ENCODE measurements around the gene COX20. TPM values are rescaled to one million over a fixed set of nuclear protein-coding genes. Genes with fewer than 3 reads are reported as not detected.
A peak's percentile ranks its signal among the peaks of the same experiment; 100 is the strongest.
"Not testable (repeated sequence)": the region's sequence is repeated elsewhere in the genome, so short reads cannot be mapped to it uniquely, and the experiment has no call there.

COX20 gene
- polyA plus RNA-seq, 10 donors: 44.4 to 68.7 (median 50.8) TPM

DNA sequence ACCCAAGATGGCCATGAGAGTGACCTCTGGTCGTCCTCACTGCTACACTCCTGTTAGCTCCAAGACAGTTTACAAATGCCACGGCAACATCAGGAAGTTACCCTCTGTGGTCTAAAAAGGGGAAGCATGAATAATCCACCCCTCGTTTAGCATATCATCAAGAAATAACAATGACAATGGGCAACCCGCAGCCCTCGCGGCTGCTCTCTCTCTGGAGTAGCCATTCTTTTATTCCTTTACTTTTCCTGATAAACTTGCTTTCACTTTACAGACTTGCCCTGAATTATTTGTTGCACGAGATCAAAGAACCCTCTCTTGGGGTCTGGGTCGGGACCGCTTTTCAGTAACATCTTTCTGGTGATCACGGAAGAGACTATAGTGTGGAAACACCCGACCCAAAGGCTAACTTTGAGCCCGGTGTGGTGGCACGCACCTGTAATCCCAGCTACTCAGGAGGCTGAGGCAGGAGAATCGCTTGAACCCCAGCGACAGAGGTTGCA lies 19.8 kb upstream of the COX20 start:
- DNase-seq: no peak

DNA sequence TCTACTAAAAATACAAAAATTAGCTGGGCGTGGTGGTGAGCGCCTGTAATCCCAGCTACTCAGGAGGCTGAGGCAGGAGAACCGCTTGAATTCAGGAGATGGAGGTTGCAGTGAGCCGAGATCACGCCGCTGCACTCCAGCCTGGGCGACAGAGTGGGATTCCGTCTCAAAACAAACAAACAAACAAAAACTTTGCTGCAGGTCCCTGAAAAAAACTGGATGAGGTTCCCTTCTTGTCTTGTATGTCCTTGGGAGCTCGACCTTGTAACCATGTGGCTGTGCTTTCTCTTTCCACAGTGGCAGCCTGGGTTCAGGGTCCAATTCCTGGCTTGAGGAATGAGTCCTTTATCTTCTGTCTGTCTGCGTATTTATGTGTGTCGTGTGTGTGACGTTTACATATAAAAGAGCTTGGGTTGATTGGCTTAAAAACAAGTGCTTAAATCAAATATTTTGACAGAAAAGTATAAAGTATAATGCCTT lies 18.0 kb upstream of the COX20 start:
- no peak for DNase-seq

DNA sequence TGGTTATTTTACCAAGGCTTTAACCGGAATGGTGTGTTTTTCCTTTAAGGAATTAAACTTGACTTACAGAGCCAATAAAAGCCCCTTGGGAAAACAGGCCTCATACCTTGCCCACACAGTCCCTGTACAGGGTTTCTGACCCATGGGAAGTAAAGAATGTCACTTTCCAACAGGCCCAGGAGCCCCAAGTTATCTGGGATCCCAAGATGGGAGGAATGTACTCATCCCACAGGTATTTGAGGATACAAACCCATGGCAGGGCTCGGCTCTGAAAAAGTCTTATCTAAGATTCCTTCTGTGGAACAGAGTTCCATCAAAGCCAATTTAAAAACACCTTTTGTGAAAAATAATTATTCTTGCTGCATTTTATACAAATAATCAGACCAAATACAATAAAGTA lies 15.3 kb upstream of the COX20 start:
- no peak for DNase-seq

DNA sequence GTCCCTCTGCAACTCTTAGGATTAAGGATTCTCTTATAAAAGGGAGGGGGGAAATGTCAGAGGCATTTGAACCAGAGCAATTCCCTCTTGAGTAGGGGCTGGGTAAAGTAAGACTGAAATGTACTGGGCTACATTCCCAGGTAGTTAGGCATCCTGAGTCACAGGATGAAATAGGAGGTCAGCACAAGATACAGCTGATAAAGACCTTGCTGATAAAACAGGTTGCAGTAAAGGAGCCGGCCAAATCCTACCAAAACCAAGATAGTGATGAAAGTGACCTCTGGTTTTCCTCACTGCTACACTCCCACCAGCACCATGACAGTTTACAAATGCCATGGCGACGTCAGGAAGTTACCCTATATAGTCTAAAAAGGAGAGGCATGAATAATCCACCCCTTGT lies 14.3 kb upstream of the COX20 start:
- DNase-seq: no peak

DNA sequence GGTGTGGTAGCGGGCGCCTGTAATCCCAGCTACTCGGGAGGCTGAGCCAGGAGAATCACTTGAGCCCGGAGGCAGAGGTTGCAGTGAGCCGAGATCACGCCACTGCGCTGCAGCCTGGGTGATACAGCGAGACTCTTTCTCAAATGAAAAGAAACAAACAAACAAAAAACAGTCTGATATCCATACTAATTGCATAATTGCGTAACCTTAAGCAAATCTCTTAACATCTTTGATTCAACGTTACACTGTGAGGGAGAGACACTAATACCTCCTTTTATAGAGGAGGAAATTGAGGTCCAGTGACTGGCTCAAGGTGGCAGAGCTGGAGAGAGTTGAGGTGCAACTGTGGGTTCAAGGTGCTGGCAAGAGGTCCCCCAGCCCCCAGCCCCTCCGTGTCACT lies 12.6 kb upstream of the COX20 start:
- DNase-seq: no peak

DNA sequence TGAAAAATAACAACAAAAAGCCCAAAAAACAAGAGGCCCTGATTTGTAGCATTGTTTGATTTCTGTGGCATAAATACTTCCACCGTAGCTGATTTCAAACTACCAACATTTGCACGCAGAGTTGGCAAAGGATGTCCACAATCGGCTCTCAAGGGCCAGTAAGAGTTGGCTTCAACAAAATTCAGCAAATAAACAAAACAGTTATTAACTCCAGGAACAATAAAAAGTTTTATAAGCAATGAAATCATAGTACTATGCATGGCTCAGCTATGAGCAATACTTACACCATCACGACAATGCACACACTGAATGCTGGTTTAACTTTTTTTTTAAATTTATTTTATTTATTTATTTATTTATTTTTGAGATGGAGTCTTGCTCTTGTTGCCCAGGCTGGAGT lies 8.7 kb upstream of the COX20 start:
- no peak for DNase-seq

DNA sequence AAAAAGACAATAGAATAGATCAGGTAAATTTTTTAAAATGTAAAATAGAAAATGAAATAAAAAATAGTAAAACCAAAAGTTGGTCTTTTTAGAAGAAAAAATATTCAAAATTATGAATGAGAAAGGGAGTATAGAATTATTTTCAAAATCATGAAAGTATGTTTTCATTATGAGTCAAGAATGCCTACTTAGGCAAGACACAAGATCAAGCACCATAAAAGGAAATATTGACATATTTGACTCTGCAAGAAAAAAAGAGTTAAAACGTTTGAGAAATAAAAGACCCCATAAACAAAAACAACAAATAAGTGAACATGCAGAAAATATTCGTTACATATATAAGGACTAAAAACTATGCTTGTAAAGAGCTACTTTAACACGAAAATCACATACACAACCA lies 4.8 kb upstream of the COX20 start:
- DNase-seq: no peak

DNA sequence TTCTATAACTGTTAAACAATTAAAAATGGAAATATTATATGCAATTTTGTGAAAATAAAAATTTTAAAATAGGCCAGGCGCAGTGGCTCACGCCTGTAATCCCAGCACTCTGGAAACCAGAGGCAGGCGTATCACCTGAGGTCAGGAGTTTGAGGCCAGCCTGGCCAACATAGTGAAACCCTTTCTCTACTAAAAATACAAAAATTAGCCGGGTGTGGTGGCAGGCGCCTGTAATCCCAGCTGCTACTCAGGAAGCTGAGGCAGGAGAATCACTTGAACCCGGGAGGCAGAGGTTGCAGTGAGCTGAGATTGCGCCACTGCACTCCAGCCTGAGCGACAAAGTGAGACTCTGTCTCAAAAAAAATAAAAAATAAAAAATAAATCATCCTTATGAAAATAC lies 2.2 kb upstream of the COX20 start:
- DNase-seq: not testable (repeated sequence)

DNA sequence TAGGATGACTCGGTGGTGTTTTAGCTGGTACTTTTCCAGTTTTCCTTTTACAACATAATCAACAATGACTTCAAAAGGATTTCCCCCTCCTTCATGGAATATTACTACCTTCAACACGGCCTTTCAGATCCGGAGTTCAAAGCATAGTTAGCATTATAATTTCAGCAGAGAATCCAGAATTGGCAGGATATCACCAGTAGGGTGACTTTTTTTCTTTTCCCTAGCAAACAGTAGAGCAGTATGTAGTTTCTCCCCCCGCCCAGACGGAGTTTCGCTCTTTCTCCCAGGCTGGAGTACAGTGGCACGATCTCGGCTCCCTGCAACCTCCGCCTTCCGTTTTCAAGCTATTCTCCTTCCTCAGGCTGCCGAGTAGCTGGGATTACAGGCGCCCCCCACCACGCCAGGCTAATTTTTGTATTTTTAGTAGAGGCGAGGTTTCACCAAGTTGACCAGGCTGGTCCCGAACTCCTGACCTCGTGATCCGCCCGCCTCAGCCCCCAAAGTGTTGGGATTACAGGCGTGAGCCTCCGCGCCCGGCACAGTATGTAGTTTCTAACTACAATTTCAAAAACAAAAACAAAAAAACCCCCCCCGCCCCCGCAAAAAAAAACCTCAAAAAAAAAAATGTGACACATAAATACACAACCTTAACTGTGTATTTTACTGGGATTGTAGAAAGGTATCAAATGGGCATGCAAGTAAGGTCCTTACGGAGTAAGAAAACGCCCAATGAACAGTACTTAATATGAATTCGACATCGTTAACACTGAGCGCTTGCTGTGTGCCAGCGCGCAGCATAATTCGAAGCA lies 1.5 kb upstream of the COX20 start:
- DNase-seq: peak; percentile 76 to 85 (median 79)

DNA sequence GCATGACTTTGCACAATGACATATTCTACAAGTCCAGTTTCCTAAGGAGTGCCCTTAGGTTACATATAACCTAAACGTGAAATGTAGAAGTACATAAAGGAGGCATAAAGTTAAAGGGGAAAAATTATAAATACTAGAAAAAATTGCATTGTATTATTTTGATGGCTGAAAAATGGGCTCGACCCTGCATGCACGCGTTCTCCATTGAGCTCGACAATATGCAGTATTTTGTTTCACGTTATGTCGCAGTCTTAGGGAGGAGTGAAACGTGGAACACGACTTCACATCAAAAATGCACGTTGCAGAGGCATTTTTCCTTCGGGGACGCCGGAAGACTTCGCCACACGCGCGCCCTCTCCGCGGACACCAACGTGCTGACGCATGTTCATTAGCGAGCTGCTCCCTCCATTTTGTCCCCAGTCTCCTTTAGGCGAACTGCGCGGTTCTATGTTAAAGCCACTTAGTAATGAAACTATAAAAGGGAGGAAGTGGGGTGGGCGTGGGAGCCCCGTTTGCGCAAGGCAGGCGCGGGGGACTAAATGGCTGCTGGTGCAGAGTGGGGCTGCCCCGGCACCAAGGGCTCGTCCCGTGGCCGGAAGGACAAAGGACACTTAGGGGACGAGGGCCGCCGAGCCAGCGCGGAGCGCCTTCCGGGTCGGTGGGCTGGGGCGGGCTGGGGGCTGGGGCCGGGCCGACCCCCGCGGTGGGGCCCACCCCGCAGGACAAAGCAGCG lies 749 bp upstream of the COX20 start:
- peak; percentile 92 to 98 (median 93) for DNase-seq

DNA sequence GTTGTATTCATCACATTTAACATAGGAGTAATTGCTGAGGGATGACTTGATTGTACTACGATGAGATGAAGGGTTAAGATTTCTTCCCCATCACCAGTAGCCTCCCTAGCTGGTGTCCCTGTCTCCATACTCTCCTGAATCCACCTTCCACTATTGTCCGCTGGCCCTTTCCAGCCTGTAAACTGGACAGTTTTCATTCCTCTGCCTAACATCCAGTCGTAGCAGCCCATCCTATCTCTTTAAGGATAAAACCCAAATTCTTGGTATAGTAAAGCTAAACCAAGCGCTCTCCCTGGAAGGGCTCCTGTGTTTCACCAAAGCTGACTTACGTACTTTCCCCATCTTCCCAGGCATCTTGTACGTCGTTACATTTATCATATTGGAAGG lies 670 bp downstream of the COX20 start:
- DNase-seq: peak in 2 of 3 donors; percentile 34 to 73

DNA sequence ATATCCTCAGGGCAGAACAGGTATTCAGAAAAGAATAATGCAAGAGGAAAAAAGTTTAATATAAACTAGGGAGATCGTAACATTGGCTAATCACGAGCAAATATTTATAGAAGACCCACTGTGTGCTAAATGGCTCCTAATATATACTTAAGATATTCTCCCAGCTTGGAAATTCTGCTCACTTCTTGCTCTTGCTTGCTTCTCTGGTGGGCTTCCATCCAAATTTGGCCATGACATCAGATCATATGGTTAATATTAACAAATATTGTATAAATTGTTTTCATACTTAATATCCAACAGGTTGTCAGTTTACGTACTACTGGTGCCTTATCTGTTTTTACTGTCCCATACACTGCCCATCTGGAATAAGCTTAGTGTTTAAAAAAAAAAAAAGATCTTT lies 1.1 kb downstream of the COX20 start:
- peak in 2 of 3 donors; percentile 24 to 50 for DNase-seq

DNA sequence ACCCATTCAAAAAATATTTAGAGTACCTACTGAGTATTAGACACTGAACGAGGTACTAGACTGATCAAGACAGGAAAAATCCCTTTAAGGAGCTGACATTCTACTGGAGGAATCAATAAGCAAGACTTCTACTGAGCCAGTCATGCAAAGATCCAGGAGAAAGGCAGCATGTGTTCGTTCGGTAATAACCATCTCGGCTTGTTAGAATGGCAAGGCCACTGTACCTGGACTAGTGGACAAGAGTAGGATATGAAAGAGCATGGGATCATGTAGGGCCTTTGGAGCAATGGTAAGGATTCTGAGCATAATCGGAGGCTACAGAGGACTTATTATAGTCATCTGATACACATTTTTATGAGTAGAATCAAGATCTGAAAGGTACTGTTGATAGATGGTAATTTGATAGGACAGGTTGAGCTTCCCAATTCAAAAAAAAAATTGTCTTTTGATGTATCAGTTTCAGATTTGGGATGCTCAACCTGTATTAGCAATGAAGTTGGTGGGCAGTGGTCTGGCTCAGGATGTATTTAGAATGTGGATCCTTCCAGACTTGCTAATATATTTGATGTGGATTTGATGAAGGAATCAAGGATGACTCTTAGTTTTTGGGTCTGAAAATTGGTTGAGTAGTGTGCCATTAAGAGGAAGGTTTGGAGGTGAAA lies 2.3 kb downstream of the COX20 start:
- no peak for DNase-seq

DNA sequence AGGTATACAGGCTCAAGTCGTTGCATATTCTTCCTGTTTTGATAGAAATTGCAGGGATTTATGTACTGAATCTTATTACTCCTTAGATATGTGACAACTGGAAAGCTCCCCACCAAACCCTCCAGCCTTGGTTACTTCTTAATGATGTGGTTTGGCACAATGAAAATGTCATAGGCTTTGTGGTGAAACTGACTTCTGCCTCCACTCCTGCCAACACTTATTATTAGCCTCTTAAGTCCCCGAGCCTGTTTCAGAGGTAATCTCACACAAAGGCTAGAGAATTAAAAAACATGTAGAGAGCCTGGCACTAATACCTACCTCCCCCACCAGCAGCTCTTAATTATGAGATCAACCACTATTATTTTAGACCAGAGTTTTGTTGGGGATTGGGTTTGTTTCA lies 4.2 kb downstream of the COX20 start:
- DNase-seq: no peak

DNA sequence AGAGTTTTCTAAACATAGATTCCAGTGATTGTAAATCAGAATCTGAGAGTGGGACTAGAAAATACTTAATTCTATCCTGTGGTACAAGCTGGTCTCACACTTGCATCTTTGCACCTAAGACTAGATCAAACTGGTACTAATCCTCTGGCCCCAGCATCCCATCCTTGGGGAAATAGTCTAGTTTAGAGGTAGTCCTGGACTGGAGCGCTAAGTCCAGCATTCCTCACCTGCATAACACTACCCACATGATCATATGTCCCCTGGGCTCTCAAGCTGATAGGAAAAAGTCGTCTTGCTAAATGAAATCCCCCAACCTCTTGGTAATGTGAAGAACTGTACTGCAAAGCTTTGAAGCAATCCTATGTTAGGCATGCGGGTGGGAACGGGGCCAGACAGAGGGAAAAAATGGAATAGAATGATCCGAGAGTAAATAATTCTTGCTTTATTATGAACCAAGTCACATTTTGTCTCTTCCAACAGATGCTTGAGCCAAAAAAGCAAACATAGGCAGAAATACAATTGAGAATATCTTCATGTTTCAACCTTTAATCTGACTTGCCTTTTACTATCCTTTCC lies 4.8 kb downstream of the COX20 start:
- DNase-seq: no peak

DNA sequence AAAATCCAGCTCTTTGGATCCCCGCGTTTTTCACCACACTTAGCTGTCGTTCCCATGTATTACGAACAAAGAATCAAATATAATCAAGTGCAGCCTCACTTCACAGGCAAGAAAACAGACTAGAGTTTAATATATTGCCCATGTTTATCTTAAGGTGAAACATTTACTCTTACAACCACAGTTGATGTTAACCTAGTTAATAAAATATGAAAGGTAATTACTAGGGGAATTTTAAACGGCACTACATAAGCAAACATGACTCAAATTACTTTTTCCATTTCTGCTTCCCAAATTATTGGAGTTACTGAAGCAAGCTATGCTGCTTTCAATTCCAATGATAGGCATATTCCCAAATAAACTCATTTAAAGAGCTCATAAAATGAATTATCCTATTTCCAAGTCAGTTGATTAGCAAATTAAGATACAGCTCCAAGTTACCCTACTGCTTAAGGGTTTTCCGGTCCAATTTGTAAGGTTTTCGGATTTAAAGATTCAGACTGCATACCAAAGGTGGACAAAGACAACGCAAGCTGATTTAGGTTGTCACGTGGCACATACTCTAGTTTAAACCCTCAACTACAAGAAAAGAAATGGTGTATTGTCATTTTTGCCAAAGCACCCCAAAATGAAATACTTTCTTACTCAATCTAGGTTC lies 5.9 kb downstream of the COX20 start:
- no peak for DNase-seq

DNA sequence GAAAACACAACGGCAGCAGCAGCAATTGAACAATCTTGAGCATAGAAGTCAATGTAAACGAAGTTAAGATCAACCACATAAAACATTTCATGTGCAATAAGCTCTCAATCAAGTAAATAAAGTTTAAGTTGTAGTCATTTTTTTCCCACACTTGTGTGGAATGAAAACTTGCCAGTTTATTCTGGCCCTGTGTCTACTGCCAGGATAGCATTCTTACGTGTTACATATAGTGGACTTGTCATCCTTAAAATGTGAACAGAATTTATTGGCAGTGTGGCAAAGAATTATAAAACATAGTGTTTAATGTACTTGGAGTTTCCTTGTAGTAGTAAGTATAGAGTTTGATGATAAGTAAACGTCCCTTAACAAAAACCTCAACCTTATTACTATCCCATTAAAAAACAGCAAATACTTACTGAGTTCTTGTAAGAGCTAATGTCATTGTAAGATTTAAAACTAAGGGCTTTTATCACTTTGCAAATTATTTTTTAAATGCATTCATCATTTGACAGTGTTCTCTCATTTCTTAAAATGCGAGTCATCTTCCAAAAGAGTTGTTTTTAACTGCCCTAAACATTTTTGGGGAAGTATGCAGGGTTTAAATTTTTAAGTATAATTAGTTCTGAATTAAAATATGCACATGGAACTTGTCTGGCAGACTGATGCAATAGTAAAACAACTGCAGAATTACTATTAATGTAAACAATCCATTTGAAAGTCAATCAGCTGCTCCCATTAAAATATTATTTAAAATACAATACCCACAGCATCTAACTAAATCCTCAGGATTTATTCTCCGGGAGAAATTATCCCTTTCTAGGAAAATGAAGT lies 7.9 kb downstream of the COX20 start:
- no peak for DNase-seq

DNA sequence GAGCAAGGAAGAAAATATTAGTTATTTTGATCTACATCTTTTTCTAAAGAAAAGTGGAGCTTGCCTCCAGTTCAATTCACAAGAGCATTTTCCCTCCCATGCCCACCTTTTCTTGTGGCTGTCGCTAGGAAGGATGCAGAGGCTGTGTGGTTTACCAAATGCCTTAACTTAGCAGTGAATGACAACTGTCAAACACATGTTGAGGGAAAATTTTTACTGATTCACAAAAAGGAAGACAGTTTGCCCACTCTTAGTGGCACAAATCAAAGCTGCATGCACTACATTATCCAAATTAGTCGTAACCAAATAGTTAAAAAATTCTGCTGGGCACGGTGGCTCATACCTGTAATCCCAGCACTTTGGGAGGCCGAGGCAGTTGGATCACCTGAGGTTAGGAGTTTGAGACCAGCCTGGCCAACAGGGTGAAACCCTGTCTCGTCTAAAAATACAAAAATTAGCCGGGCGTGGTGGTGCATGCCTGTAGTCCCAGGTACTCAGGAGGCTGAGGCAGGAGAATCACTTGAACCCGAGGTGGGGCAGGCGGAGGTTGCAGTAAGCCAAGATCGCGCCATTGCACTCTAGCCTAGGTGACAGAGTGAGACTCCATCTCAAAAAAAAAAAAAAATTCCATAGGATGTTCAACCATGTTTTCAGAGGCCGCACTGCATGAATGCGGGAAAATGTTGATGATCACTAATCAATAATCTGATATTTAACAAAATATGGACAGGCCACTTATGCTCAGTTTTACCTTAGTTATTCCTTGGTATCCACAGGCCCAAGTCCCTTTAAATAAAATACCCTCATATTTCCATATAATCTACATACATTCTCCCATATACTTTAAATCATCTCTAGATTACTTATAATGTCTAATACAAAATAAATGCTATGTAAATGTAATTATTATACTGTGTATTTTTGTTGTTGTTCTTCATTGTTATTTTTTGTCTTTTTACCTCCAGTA lies 9.0 kb downstream of the COX20 start:
- DNase-seq: no peak

DNA sequence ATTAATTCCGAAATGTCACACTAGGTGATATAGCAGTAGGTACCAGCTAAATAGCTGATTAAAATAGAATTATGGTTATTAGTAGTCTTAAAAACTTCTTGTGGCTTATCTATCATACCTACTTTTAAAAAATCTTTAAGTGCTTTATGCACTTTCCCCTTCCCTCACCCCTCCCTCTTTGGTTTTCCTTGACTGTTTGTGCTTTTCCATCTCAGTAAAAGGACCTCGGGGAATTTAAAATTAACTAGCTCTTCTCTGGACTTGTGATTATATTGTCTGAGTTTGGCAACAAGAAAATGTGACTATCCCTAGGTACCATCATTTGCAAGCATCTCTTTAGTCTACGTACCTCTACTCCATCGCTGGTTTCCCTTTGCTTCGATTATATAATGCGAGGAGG lies 11.2 kb downstream of the COX20 start:
- no peak for DNase-seq
